ENCODE data around the gene IGDCC3.

Gene IGDCC3

DNA sequence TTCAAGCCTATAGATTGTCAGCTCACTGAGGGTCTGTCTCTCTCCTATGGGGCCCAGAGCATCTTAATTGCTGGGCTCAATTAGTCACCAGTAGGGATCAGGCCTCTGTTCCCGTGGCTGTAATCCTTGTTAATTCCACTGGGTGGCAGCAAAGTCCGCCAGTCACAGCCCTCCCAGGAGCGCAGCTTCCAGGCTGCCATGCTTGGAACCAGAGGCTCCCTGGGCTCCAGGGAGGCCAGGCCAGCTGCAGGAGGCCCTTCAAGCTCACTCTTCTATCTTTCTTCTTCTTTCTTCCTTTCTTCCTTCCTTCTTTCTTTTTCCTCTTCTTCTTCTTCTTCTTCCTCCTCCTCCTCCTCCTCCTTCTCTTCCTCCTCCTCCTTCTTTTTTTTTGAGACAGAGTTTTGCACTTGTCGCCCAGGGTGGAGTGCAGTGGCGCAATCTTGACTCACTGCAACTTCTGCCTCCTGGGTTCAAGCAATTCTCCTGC is 58.9 kb downstream of the IGDCC3 start:
- peak; percentile 64 for DNase-seq

DNA sequence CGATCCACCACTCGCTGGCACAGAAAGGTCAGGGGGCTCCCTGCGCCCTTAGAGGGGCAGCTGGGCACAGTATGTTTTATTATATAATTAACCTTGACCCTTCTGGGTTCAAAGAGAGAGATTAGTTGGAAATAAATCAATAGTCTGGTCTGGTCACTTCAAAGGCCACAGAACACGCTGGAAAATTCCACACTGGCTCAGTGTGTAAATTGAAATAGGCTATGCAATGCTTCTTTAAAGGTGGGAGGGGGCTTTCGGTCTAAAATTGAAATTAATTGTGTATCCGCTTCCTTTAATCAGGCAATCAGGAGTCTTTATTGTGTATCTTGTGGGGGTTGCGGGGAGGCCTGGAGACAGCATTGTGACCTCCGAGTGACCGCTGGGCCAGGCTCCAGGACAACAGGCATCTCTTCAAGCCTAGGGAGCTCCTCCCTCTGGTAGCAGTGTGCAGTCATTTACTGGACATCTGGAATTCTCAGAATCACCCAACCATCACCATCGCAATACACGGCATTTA is 65.3 kb downstream of the IGDCC3 start:
- no peak for DNase-seq

DNA sequence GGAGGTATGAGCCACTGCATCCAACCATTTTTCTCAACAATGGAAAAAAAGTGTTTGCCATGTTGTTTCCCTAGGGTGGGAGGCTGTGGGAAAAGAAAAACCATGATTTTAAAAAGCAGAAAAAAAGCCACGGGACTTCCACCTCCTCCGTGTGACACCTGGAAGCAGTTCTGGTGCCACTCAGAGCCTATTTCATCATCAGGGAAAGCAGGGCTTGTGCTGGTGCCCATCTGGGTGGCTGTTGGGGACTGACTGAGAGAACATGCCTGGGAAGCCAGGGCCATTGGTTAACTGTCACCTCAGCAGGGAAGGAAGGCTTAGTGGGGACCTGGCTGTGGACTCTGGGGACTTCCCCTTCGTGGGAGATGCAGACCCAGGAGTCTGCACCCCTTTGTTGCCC is 66.0 kb downstream of the IGDCC3 start:
- no peak for DNase-seq

DNA sequence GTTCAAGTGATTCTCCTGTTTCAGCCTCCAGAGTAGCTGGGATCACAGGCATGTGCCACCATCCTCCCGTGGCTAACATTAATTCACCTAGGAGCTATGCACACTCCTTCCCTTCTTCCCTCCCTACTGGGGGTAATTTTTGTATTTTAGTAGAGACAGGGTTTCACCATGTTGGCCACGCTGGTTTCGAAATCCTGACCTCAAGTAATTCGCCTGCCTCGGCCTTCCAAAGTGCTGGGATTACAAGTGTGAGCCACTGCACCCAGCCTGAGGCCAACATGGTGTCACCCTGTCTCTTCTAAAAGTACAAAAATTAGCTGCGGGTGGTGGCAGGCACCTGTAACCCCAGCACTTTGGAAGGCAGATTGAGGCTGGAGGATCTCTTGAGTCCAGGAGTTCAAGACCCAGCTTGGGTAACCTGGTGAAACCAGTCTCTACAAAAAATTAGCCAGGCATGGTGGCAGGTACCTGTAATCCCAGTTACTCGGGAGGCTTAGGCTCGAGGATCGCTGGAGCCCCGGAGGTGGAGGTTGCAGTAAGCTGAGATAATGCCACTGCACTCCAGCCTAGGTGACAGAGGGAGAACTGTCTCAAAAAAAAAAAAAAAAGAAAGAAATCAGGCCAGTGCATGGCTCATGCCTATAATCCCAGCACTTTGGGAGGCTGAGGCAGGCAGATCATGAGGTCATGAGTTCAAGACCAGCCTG is 67.2 kb downstream of the IGDCC3 start:
- DNase-seq = no peak

DNA sequence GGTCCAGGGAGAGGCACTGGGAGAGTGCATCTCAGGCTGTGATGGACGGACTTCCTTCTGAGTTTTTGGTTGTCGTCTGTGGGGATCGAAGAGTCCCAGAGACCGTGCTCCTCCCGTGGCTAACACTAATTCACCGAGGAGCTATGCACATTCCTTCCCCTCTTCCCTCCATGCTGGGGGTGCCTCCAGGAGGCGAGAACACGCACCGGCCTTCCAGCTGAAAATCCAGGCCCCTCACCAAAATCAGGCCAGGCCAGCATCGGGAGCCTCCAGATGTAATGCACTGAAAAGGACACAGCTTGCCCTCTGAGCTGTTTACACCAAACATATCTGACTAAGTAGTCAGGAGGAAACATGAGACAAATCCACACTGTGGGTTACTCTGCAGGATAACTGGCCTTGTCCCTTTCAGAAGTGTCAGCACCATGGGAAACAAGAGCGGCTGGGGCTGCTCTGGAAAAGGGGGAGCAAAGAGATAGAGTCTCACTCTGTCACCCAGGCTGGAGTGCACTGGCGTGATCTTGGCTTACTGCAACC is 67.9 kb downstream of the IGDCC3 start:
- no peak for DNase-seq

DNA sequence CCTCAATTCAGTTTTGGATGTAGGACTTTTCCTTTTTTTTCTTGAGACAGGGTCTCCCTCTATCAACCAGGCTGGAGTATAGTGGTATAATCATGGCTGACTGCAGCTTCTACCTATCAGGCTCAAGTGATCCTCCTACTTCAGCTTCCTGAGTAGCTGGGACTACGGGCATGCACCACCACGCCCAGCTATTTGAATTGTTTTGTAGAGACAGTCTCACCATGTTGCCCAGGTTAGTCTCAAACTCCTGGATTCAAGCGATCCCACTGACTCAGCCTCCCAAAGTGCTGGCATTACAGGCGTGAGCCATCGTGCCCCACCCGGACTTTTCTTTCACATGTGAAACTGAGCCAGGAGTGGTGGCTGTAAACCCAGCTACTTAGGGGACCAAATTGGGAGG is 69.8 kb downstream of the IGDCC3 start:
- no peak for DNase-seq

DNA sequence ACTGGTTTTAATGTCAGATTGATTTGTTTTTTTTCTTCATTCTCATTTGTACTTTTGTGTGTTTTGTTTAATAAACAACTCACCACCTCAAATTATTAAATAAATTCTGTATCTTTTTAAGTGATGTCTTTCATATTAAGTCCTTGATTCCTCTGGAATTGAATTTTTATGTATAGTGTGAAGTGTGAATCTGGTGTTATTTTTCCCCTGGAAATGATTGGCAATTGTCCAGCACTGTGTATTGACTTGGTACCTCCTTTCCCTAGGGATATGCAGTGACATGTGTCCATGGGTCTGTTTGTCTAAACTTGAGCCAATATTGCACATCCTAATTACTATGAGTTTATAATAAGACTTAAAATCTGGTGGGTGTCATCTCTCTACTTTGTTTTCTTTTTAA is 71.3 kb downstream of the IGDCC3 start:
- no peak for DNase-seq

DNA sequence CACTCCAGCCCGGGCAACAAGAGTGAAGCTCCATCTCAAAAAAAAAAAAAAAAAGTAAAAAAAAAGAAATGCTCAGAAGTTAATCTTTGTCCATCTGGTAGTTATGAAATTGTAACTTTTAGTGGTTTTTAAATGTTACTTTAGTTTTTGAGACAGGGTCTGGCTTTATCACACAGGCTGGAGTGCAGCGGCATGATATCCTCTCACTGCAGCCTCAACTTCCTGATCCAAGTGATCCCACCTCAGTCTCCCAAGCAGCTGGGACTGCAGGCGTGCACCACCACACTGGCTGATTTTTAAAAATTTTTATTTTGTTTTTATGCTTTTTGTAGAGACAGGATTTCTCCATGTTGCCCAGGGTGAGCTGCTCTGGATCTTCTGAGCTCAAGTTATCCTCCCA is 72.0 kb downstream of the IGDCC3 start:
- DNase-seq = no peak

DNA sequence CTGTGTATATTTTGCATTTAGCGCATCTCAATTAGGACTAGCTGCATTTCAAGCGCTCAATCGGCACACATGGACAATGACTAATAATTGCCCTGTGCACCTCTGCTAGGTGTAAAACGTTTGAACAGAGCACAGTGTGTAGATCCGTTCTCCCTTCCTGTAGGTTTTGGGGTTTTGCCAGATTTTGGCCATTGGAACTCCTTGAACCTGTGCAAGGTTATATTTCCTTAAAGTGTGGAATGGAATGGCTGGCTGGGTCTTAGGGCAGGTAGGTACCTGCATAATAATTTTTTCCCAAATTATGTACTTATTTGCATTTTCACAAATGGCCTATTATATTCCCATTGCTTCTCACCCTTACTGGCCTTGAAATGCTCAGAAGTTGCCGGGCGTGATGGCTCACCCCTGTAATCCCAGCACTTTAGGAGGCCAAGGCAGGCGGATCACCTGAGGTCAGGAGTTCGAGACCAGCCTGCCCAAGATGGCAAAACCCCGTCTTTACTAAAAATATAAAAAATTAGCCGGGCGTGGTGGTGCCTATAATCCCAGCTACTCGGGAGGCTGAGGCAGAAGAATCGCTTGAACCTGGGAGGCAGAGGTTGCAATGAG is 72.5 kb downstream of the IGDCC3 start:
- DNase-seq = no peak

DNA sequence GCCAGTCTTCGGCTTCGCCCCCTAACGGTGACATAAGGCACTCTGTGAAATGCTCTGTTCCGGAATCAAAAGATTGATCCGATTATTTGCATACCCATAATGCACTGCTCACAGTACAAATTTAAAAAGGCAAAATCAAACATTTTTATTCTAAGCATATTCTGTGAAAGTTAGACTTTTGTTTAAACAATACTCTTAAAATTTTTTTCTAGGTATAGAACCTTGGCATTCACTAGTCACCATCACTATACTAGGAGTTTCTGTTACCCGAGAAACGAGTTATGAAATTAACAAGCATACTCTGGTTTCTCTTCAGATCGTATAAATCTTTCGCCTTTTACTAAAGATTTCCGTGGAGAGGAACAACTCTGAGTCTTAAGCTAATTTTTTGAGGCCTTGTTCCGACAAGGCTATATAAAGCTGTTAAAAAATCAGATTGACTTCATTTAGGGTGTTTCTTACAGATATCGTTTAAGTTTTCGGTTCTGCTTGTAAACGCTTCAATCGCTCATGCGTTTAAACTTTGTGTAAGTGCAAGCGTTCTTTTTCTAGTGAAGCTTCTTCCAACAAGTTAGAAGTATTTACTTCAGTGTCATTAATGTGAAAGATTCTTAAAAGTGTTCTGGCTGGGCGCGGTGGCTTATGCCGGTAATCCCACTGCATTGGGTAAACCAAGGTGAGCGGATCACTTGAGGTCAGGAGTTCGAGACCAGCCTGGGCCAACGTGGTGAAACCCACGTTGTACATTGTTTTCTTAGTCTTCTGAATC is 73.2 kb downstream of the IGDCC3 start, which contains the start of gene RNU5B-1:
TSS of gene RNU5B-1 (plus strand) at position 297 of the 769 bp plus-strand sequence.
- peak; percentile 99 for DNase-seq

DNA sequence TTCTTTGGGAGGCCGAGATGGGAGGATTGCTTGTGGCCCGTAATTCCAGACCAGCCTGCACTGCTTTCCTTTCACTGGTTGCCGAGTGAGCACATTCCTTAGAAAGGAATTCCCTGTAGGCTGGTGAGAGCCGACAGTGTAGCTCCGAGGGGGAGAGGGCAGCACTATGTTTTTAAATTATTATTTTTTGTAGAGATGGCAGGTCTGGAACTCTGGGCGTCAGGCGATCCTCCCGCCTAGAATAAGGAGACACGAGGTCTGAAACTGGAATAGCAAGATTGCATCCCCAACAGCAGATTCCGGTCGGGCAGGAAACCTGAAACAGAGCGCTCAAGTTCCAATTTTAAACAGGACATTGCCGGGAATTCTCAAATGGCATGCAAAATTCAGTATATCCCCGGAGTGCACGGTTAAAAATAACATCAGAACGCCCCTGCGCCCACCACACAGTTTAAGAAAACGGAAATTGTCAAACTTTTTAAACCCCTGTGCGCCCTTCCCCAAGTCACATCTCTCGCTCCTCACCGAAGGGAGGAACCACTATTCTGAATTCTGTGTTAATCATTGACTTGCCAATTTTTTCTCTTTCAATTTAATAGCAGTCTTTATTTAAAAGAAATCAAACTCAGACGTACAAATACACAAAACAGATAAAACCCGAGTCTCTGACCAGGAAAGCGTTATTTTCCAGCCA is 74.0 kb downstream of the IGDCC3 start:
- peak; percentile 73 for DNase-seq

DNA sequence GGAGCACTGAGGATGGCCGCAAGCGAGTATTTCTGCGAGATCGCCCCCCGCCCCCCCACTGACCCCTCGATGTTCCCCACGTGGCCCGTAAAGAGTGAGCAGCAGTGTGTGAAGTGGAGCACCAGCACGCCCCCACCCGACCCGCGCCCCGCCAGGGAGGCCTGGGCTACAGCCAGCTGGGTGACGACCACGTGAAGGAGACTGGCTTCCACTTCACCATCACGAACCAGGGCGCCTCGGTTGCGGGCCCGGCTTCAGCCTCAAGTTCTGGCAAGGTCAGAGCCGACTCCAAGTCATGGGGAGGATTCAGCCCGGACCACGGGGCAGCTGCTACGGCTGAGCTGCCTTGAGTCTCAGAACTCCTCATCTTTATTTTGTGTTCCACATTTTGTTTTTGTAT is 75.7 kb downstream of the IGDCC3 start:
- no peak for DNase-seq

DNA sequence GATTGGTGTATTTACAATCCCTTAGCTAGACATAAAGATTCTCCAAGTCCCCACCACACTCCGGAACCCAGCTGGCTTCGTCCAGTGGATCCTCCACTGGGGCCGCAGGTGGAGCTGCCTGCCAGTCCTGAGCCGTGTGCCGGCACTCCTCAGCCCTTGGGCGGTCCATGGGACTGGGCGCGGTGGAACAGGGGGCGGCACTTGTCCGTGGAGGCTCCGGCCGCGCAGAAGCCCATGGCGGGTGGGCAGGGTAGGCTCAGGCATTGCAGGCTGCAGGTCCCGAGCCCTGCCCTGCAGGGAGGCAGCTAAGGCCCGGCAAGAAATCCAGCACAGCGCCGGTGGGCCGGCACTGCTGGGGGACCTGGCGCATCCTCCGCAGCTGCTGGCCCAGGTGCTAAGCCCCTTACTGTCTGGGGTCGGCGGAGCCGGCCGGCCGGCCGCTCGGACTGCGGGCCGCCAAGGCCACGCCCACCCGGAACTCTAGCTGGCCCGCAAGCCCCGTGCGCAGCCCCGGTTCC is 76.8 kb downstream of the IGDCC3 start:
- no peak for DNase-seq

DNA sequence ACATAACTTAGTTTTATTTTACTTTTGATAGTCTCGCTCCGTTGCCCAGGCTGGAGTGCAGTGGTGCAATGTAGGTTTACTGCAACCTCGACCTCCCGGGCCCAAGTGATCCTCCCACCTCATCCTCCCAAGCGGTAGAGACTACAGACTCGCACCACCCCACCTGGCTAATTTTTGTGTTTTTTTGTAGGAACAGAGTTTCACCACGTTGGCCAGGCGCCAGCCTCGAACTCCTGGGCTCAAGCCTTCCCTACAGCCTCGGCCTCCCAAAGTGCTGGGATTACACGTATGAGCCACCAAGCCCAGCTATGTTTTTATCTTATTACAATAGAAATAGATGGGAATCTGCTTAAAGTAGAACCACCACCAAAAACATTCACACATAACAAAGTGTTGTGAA is 79.1 kb downstream of the IGDCC3 start:
- DNase-seq = no peak

DNA sequence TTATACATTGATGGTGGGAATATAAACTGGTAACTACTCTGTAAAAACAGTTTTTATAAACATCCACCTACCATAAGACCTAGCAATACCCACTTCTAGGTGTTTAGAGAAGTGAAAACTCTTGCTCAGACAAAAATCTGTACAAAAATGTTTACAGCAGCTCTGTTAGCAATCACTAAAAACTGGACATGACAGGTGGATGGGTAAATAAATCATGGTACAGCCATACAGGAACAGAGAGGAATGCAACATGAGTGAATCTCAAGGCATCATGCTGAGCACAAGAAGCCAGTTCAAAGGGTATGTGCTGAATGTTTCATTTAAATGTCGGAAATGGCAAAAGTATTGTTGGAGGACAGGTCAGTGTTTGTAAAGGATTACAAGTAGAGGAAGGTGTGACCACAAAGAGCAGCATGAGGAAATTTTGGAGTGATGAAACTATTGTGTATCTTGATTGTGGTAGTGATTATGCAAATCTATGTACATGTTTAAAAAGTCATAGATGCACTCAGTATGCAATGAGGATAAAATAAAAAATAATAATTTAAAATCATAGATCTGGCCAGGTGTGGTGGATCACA is 84.8 kb downstream of the IGDCC3 start:
- no peak for DNase-seq

DNA sequence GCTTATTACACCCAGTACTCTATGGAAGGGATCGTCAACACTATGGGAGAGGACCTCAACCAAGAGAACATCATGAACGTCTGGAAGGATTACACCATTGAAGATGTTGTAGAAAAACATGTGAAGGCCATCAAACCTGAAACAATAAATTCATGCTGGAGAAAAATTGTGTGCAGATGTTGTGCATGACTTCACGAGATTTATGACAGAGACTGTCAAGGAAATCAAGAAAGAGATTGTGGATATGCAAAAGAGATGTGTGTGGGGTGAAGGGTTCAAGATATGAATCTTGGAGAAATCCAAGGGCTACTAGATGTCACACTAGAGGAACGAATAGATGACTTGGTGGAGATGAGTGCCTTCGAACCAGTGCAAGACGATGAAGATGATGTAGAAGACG is 87.6 kb downstream of the IGDCC3 start:
- DNase-seq = no peak

DNA sequence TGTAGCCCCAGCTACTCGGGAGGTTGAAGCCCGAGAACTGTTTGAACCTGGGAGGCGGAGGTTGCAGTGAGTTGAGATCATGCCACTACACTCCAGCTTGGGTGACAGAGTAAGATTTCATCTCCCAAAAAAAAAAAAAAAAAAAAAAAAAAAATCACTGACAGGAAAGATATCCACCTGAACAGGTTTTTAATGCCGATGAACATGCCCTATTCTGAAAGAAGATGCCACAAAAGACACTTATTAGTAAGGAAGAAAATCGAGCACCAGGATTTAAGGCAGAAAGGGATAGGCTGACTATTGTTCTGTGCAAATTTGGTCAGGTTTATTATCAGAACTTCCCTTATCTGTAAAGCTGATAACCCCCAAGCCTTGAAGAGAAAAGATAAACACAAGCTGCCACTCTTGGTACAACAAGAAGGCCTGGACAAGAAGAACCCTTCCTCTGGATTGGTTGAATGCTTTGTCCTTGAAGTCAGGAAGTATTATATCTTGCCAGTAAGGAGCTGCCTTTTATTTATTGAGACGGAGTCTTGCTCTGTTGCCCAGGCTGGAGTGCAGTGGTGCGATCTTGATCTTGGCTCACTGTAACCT is 88.4 kb downstream of the IGDCC3 start:
- DNase-seq = no peak

DNA sequence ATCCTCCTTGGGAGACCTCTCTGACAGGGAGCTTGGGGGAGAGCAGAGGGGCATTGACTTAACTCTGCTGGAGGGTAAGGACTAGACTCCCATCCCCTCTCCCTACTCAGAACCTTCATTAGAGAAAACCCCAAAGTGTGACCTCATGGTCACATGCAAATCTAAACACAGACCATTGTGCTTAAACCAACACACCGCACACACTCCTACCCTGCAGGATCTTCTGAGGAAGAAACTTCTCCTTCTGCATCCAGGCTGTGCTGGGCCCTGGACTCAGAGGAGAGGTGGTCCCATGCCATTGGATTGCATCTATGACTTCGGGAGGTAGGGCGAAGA is 90.3 kb downstream of the IGDCC3 start:
- DNase-seq = no peak

DNA sequence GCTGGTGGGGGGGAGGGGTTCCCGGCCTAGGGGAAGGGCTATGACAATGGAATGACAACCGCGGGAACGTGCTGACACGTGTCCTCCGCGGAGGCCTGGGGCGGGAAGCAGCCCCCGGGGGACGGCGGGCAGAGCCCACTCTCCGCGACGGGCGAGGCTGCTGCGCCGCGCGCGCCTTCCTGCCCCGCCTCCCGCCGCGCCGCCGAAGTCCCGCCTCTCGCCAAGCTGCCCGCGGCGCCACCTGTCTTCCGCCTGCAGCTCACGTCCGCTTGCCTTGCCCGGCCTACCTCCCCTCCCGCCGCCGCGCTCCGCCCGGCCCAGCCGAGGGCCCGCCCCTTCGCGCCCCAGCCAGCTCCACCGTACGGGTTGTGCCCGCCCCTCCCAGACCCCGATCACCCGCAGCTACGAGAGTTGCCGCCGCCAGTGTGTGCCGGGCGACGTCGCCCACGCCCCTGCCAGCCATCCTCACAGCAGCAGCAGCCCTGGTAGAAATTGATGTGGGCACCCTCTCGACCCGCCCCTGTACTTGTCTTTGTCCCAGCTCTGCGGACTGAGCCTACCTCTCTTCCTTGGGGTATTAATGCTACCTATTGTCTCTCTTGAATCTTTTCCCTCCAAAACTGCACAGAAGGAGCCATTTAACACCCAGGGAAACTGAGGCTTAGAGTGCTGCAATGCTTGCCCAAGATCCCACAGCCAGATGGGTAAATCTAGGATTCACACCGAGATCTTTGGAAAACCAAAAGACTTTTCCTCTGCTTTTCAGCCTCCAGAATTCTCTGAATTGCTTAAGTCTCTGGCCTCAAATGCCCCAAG is 90.9 kb downstream of the IGDCC3 start, which contains the start of gene PARP16:
TSS of gene PARP16 (minus strand) at position 180 of the 816 bp plus-strand sequence. CDS start 457 bp downstream, outside the sequence.
- peak; percentile 89 for DNase-seq

DNA sequence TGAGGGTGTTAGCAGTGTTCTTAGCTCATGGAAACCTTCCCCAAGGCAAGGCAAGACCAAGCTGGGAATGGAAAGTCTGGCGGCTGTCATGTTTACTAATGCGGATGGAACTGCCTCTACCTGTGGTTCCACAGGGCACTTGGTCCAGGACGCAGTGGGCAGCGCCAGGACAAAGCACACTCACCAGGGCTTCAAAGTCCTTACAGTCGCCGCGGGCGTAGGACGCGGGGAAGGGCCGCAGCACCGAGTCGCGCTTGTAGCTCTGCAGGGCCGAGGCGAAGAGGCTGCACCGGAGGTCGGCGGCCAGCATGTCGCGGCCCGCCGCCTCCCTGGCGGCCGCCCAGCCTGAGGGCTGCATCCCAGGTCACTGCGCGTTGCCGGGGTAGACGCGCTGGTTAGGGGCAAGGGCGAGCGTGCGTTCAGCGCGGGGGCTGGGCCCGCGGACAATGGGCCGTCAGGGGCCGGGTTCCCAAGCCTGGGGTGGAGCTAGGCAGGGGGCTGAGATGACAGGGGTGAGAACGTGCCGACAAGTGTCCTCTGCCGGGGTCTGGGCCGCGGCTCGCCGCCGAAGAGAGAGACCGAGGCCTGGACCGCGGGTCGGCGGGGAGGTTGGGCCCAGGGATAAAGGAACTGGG is 91.6 kb downstream of the IGDCC3 start:
- DNase-seq = peak; percentile 51
